ENCODE measurements around the gene MEF2C.

- no peak for TF ChIP-seq ZNF580 (CRISPR knock-in tag; IDR thresholded peaks at IDR 0.05; ENCODE audit: borderline replicate concordance, low read depth)
- TF ChIP-seq SMARCE1 (IDR thresholded peaks at IDR 0.05; ENCODE audit: borderline replicate concordance): no peak
- TF ChIP-seq KLF9 (CRISPR knock-in tag; IDR thresholded peaks at IDR 0.05; ENCODE audit: low read depth): no peak
- no peak for TF ChIP-seq JUN (CRISPR knock-in tag; IDR thresholded peaks at IDR 0.05)
- TF ChIP-seq SOX6 (IDR thresholded peaks at IDR 0.05): no peak
- no peak for TF ChIP-seq SOX6 (CRISPR knock-in tag; IDR thresholded peaks at IDR 0.05)
- no peak for TF ChIP-seq KDM5B (CRISPR knock-in tag; IDR thresholded peaks at IDR 0.05; ENCODE audit: borderline replicate concordance)
- TF ChIP-seq ZNF768 (CRISPR knock-in tag; IDR thresholded peaks at IDR 0.05): no peak
- TF ChIP-seq AGO2 (optimal IDR thresholded peaks at IDR 0.05; ENCODE audit: low read depth, low read length): no peak
- TF ChIP-seq CTCF (CRISPR knock-in tag; IDR thresholded peaks at IDR 0.05): peak; percentile 93
- TF ChIP-seq ZBTB8A (CRISPR knock-in tag; IDR thresholded peaks at IDR 0.05; ENCODE audit: borderline replicate concordance, low read depth): no peak
- TF ChIP-seq ZNF138 (CRISPR knock-in tag; IDR thresholded peaks at IDR 0.05; ENCODE audit: low read depth): no peak
These were observed 192.4 kb downstream of the MEF2C start for GRCh38 chr5:88690409-88691229.
